Common myeloid progenitor, CD34-positive (primary cell): ENCODE results near the gene NRF1.

ENCODE experiments used
- CTCF ChIA-PET: fragments of 350-600 bp; sonication (Branson Sonifier 250); formaldehyde crosslinking; loops from one replicate; lab custom pipeline; 2021; ENCODE audit warnings: antibody characterized with exemption; lab: Charles Lee
- POLR2A ChIA-PET: fragments of 350-600 bp; sonication (Branson Sonifier 250); formaldehyde crosslinking; loops from one replicate; lab custom pipeline; 2021; ENCODE audit warnings: antibody characterized with exemption; lab: Charles Lee
- DNase-seq, 3 donors: peaks; one replicate each; pipeline versions ENCODE4 v3.0.0 to v3.0.0-alpha.2; 2013
- H3K27ac ChIP-seq, 2 experiments: 1 replicate in 1 of 2; 2 replicates in 1 of 2; pipeline ENCODE4 v1.7.0; 2013; ENCODE audit warnings: inconsistent platforms in 2 of 2, low read length in 2 of 2, mild to moderate bottlenecking in 2 of 2, low read depth in 1 of 2, moderate library complexity in 1 of 2; ENCODE audit not compliant: severe bottlenecking in 2 of 2, insufficient read depth in 1 of 2, poor library complexity in 1 of 2
- H3K27me3 ChIP-seq, 5 experiments: replicated peaks in 2 of 5; 1 replicate in 3 of 5; 2 replicates in 2 of 5; pipeline versions ENCODE4 v1.6.1 to v1.7.0; 2013; ENCODE audit warnings: low read length in 4 of 5, mild to moderate bottlenecking in 2 of 5, moderate library complexity in 2 of 5, inconsistent platforms in 1 of 5; ENCODE audit not compliant: insufficient read depth in 5 of 5, control insufficient read depth in 4 of 5
- H3K36me3 ChIP-seq, 4 experiments: 1 replicate in 2 of 4; 2 replicates in 2 of 4; pipeline versions ENCODE4 v1.6.1 to v1.7.0; 2013; ENCODE audit warnings: low read length in 3 of 4, control low read depth in 1 of 4, mild to moderate bottlenecking in 1 of 4; ENCODE audit not compliant: control insufficient read depth in 4 of 4, insufficient read depth in 4 of 4
- H3K4me1 ChIP-seq, 4 experiments: 1 replicate in 3 of 4; 2 replicates in 1 of 4; pipeline versions ENCODE4 v1.6.1 to v1.7.1; 2013; ENCODE audit warnings: low read length in 3 of 4, mild to moderate bottlenecking in 3 of 4, control low read depth in 1 of 4, inconsistent platforms in 1 of 4, moderate library complexity in 1 of 4; ENCODE audit not compliant: control insufficient read depth in 4 of 4, insufficient read depth in 4 of 4; ENCODE audit errors: control extremely low read depth in 1 of 4
- H3K4me3 ChIP-seq, 7 experiments: 1 replicate in 4 of 7; 2 replicates in 3 of 7; pipeline versions ENCODE4 v1.5.1 to v1.7.0; 2013; ENCODE audit warnings: mild to moderate bottlenecking in 7 of 7, low read length in 6 of 7, moderate library complexity in 6 of 7, inconsistent platforms in 2 of 7, low read depth in 2 of 7, control low read depth in 1 of 7; ENCODE audit not compliant: insufficient read depth in 4 of 7, control insufficient read depth in 1 of 7; ENCODE audit errors: extremely low read depth in 1 of 7
- H3K9me3 ChIP-seq, 5 experiments: 1 replicate in 4 of 5; 2 replicates in 1 of 5; pipeline versions ENCODE4 v1.6.1 to v1.7.1; 2013; ENCODE audit warnings: low read length in 4 of 5, mild to moderate bottlenecking in 2 of 5, inconsistent platforms in 1 of 5, low read depth in 1 of 5, moderate library complexity in 1 of 5; ENCODE audit not compliant: control insufficient read depth in 4 of 5, insufficient read depth in 2 of 5; ENCODE audit errors: control extremely low read depth in 1 of 5
- WGBS: methylation state at CpG from one replicate; pipeline ENCODE4 v1.1.5; 2013; ENCODE audit not compliant: insufficient coverage; 5-methylcytosine and 5-hydroxymethylcytosine counted together

NRF1 gene

GRCh38 chr7:129769866-129770808 lies 158.6 kb downstream of the NRF1 start:
- Histone ChIP-seq H3K9me3 (no peaks in the 10 kb centered on the region), H3K36me3 (no peaks in the 10 kb centered on the region), H3K27ac (no peak overlapping the region), H3K4me1 (peaks cover 0 to 14% (median 11%) of the 10 kb centered on the region in 4 experiments), H3K4me3 (no peak overlapping the region), H3K27me3 (peaks cover 0 to 15% (median 5%) of the 10 kb centered on the region in 5 experiments)
- POLR2A ChIA-PET = no interaction called here
- CTCF ChIA-PET = interaction anchor here (1.0 kb wide), 1 partner anchor 13 kb away, joined by 3 read pairs; no protein-coding TSS in a partner anchor
- WGBS = 77% methylated on average over 16 of the region's 21 CpGs
- no peak for DNase-seq

DNA sequence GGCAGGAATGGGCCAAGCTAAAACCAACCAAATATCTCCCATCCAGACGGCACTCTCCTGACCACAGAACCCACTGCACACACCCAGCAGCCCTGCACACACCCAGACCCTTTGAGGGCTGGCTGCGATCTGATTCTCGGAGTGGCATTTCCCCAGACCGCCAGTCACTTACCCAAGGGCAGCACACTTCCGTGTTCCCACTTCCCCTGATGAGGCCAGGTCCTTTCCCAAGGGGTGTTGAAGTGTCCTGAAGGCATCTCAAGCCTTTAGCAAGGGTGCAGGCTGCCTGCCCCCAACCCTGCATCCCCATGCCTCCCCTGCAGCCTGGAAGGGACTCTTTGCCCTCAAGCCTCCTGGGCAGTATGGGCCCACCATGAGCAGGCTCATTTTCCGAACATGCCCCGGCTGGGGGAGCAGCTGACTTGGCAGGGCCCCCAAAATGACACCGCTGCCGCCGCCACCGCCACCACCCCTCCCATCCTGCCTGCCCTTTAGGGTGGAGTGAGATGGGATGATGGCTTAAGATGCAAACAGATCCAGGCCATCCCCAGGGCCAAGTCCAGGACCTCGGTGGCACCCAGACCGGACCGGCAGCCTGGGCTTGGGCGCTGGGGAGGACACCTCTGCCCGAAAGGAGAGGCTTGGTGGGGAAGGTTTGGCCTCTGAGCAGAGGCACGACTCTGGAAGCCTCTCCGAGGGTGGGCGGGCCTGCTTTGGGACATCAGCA lies 159.8 kb downstream of the NRF1 start:
- 0% methylated on average over 5 of the region's 19 CpGs for WGBS
- ChIA-PET POLR2A (no interaction called here), CTCF (no interaction called here)
- Histone ChIP-seq H3K27me3 (peaks cover 0 to 25% (median 7%) of the 10 kb centered on the region in 5 experiments), H3K27ac (no peak overlapping the region), H3K4me1 (peaks cover 0 to 14% (median 11%) of the 10 kb centered on the region in 4 experiments), H3K9me3 (no peaks in the 10 kb centered on the region), H3K4me3 (peak overlapping the region in 2 of 7 experiments; percentile 8 to 28), H3K36me3 (no peaks in the 10 kb centered on the region)
- DNase-seq = peak; percentile 62 to 88 (median 88)

GRCh38 chr7:129771928-129772479 lies 160.5 kb downstream of the NRF1 start:
- H3K9me3 ChIP-seq = no peaks in the 10 kb centered on the region
- H3K4me1 ChIP-seq = peaks cover 0 to 14% (median 11%) of the 10 kb centered on the region in 4 experiments
- ChIA-PET CTCF (interaction anchor here (1.6 kb wide), 1 partner anchor 8 kb away, joined by 3 read pairs; no protein-coding TSS in a partner anchor), POLR2A (no interaction called here)
- no peaks in the 10 kb centered on the region for H3K36me3 ChIP-seq
- H3K27ac ChIP-seq = no peak overlapping the region
- 97% methylated on average over 12 of the region's 18 CpGs for WGBS
- peaks cover 0 to 32% (median 8%) of the 10 kb centered on the region in 5 experiments for H3K27me3 ChIP-seq
- no peak overlapping the region for H3K4me3 ChIP-seq
- DNase-seq = no peak

DNA sequence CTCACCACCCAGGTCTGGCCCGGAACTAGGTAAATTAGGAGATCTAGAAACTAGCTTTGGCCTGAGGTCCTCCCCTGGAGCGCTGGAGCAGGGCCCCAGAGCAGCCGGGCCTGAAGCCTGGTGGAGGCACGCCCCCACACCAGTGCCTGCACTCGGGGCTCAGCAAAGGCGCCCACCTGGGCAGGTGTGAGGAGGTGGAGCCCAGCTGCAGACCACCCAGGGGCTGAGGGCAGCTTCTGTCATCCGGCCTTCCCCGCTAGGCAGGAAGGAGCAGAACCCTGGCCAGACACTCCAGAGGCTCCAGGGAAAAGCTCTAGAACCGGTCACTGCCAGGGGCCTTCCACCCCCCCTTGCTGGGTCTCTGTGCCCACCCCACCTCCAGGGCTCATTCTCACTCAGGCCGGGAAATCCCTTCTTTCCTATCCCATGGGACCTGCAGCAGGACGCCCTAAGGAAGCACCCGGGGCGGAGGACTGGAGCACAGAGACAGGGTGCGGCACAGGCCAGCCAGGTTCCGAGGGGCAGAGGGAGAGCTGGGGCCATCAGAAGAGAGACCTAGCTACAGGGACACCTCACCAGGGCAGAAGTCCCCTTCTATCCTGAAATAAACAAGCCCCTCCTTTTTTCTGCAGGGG lies 161.2 kb downstream of the NRF1 start:
- WGBS = 96% methylated on average over 12 of the region's 15 CpGs
- ChIA-PET CTCF (interaction anchor here (1.1 to 1.6 kb wide), 3 partner anchors 9 to 220 kb away, joined by 3 read pairs; no protein-coding TSS in a partner anchor), POLR2A (no interaction called here)

DNA sequence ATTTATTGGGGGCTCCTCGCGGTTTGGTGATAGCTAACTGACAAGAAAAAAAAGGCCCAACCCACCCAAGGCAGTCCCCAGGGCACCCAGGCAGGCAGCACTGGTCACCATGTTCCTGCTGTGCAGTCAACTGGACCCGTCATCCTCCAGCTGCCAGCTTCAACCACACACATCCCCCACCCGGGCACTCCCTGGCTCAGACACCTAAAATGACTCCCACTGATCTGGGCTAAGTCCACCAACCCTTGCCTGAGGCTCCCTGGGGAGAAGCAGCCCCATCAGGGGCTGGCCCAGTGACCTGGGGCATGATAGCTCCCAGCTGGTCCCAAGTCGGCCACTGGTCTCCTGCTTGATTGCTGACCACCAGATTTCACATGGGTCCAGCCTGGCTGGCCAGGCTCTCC lies 161.8 kb downstream of the NRF1 start:
- DNase-seq = no peak
- WGBS = 100% methylated on average over 2 of the region's 5 CpGs
- ChIA-PET POLR2A (no interaction called here), CTCF (interaction anchor here (0.6 to 1.6 kb wide), 4 partner anchors 9 to 1383 kb away, joined by 3 read pairs; no protein-coding TSS in a partner anchor)
- H3K27me3 ChIP-seq = peaks cover 0 to 45% (median 14%) of the 10 kb centered on the region in 5 experiments
- H3K4me1 ChIP-seq = peaks cover 0 to 16% (median 14%) of the 10 kb centered on the region in 4 experiments
- H3K36me3 ChIP-seq = no peaks in the 10 kb centered on the region
- no peak overlapping the region for H3K4me3 ChIP-seq
- no peak overlapping the region for H3K27ac ChIP-seq
- peaks cover 0 to 4% (median 0%) of the 10 kb centered on the region in 5 experiments for H3K9me3 ChIP-seq

More for the DNA sequence above, 161.2 kb downstream of the NRF1 start:
- peaks cover 0 to 4% (median 0%) of the 10 kb centered on the region in 5 experiments for H3K9me3 ChIP-seq
- H3K4me1 ChIP-seq = peaks cover 0 to 16% (median 12%) of the 10 kb centered on the region in 4 experiments
- H3K27me3 ChIP-seq = peaks cover 0 to 39% (median 13%) of the 10 kb centered on the region in 5 experiments
- no peak overlapping the region for H3K4me3 ChIP-seq
- no peaks in the 10 kb centered on the region for H3K36me3 ChIP-seq
- H3K27ac ChIP-seq = no peak overlapping the region
- DNase-seq = no peak

- Histone ChIP-seq H3K27ac (no peak overlapping the region), H3K9me3 (peaks cover 0 to 4% (median 0%) of the 10 kb centered on the region in 5 experiments), H3K27me3 (peaks cover 0 to 50% (median 17%) of the 10 kb centered on the region in 5 experiments), H3K36me3 (no peaks in the 10 kb centered on the region), H3K4me3 (no peak overlapping the region), H3K4me1 (peaks cover 0 to 22% (median 19%) of the 10 kb centered on the region in 4 experiments)
- ChIA-PET POLR2A (interaction anchor here (0.5 kb wide), 1 partner anchor 10 kb away, joined by 3 read pairs; no protein-coding TSS in a partner anchor), CTCF (interaction anchor here (0.6 to 1.6 kb wide), 5 partner anchors 10 to 1383 kb away, joined by 3 read pairs; no protein-coding TSS in a partner anchor)
- 100% methylated on average over 3 of the region's 3 CpGs for WGBS
- DNase-seq = no peak
Measured at GRCh38 chr7:129773871-129774270, 162.4 kb downstream of the NRF1 start.
